ENCODE results near the gene TEC.
"Not testable (repeated sequence)": the region's sequence is repeated elsewhere in the genome, so short reads cannot be mapped to it uniquely, and the experiment has no call there.

TEC gene

DNA sequence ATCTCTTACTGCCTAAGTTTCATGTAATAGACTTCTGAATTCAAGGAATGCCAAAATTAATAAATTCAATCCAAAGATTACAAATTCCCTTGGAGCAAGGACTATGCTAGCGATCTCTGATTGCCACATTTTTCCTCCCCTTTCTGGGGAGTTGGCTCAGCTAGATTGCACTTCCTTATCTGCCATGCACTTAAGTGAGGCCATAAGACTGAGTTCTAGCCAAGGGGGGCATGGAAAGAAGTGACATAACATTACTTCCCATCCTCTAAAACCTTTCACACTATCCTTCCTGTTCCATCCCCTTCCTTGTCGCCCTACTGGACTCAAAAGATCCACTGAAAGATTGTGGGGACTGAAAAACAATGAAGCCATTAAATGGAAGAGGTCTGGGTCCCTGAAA lies 81.8 kb downstream of the TEC start:
- Histone ChIP-seq H3K36me3 (ENCODE audit: insufficient read depth, low read length) (peaks cover 37% of the 10 kb centered on the region; the same call in 1 of the 2 replicates), H3K4me2 (ENCODE audit: low read depth, low read length, poor library complexity, severe bottlenecking) (no peak overlapping the region), H2AFZ (ENCODE audit: low read length) (no peak overlapping the region), H3K9me3 (ENCODE audit: insufficient read depth, low read depth, low read length) (no peaks in the 10 kb centered on the region), H3K27me3 (ENCODE audit: insufficient read depth, low read length, poor library complexity, severe bottlenecking) (no peaks in the 10 kb centered on the region), H3K4me3 (ENCODE audit: low read length, poor library complexity, severe bottlenecking) (no peak overlapping the region), H3F3A (ENCODE audit: low read depth) (no peaks in the 10 kb centered on the region), H3K79me2 (ENCODE audit: insufficient read depth, low read length) (peaks cover 72% of the 10 kb centered on the region), H3K9me2 (replicated peaks; ENCODE audit: low read depth, low read length) (no peaks in the 10 kb centered on the region), H3K9ac (ENCODE audit: low read depth, low read length, poor library complexity, severe bottlenecking) (no peak overlapping the region), H3K4me1 (ENCODE audit: insufficient read depth, low read length, poor library complexity, severe bottlenecking) (peaks cover 4% of the 10 kb centered on the region), H4K20me1 (ENCODE audit: insufficient read depth, low read length, poor library complexity, severe bottlenecking) (peaks cover 16% of the 10 kb centered on the region)
- TF ChIP-seq EZH2phosphoT487 (IDR thresholded peaks at IDR 0.05; ENCODE audit: borderline replicate concordance): no peak
- TF ChIP-seq, protein P1, sequence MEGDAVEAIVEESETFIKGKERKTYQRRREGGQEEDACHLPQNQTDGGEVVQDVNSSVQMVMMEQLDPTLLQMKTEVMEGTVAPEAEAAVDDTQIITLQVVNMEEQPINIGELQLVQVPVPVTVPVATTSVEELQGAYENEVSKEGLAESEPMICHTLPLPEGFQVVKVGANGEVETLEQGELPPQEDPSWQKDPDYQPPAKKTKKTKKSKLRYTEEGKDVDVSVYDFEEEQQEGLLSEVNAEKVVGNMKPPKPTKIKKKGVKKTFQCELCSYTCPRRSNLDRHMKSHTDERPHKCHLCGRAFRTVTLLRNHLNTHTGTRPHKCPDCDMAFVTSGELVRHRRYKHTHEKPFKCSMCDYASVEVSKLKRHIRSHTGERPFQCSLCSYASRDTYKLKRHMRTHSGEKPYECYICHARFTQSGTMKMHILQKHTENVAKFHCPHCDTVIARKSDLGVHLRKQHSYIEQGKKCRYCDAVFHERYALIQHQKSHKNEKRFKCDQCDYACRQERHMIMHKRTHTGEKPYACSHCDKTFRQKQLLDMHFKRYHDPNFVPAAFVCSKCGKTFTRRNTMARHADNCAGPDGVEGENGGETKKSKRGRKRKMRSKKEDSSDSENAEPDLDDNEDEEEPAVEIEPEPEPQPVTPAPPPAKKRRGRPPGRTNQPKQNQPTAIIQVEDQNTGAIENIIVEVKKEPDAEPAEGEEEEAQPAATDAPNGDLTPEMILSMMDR (conservative IDR thresholded peaks at IDR 0.05; ENCODE audit: low read length): no peak

DNA sequence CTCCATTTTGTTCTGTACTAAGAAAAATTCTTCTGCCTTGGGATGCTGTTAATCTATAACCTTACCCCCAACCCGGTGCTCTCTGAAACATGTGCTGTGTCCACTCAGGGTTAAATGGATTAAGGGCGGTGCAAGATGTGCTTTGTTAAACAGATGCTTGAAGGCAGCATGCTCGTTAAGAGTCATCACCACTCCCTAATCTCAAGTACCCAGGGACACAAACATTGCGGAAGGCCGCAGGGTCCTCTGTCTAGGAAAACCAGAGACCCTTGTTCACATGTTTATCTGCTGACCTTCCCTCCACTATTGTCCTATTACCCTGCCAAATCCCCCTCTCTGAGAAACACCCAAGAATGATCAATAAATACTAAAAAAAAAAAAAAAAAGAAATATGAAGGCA lies 82.6 kb downstream of the TEC start:
- H3K9me3 ChIP-seq (ENCODE audit: insufficient read depth, low read depth, low read length); H3K9ac ChIP-seq (ENCODE audit: low read depth, low read length, poor library complexity, severe bottlenecking); H2AFZ ChIP-seq (ENCODE audit: low read length); H3K9me2 ChIP-seq (replicated peaks; ENCODE audit: low read depth, low read length); H3F3A ChIP-seq (ENCODE audit: low read depth); H3K4me3 ChIP-seq (ENCODE audit: low read length, poor library complexity, severe bottlenecking); H3K4me2 ChIP-seq (ENCODE audit: low read depth, low read length, poor library complexity, severe bottlenecking); H3K4me1 ChIP-seq (ENCODE audit: insufficient read depth, low read length, poor library complexity, severe bottlenecking); H3K27me3 ChIP-seq (ENCODE audit: insufficient read depth, low read length, poor library complexity, severe bottlenecking): not testable (repeated sequence)
- Histone ChIP-seq H4K20me1 (ENCODE audit: insufficient read depth, low read length, poor library complexity, severe bottlenecking) (peaks cover 16% of the 10 kb centered on the region), H3K79me2 (ENCODE audit: insufficient read depth, low read length) (peaks cover 70% of the 10 kb centered on the region), H3K36me3 (ENCODE audit: insufficient read depth, low read length) (peaks cover 38% of the 10 kb centered on the region; the same call in 1 of the 2 replicates)

- not testable (repeated sequence) for H3K9me3 ChIP-seq (ENCODE audit: insufficient read depth, low read depth, low read length); H3K9me2 ChIP-seq (replicated peaks; ENCODE audit: low read depth, low read length); H3K4me2 ChIP-seq (ENCODE audit: low read depth, low read length, poor library complexity, severe bottlenecking); H2AFZ ChIP-seq (ENCODE audit: low read length); H3K4me3 ChIP-seq (ENCODE audit: low read length, poor library complexity, severe bottlenecking); H3K4me1 ChIP-seq (ENCODE audit: insufficient read depth, low read length, poor library complexity, severe bottlenecking); H3K27me3 ChIP-seq (ENCODE audit: insufficient read depth, low read length, poor library complexity, severe bottlenecking); H3K9ac ChIP-seq (ENCODE audit: low read depth, low read length, poor library complexity, severe bottlenecking); H3F3A ChIP-seq (ENCODE audit: low read depth)
- Histone ChIP-seq H3K79me2 (ENCODE audit: insufficient read depth, low read length) (peaks cover 70% of the 10 kb centered on the region), H3K36me3 (ENCODE audit: insufficient read depth, low read length) (peaks cover 35% of the 10 kb centered on the region; the same call in 1 of the 2 replicates), H4K20me1 (ENCODE audit: insufficient read depth, low read length, poor library complexity, severe bottlenecking) (peaks cover 16% of the 10 kb centered on the region)
Measured at GRCh38 chr4:48186394-48186793, 83.2 kb downstream of the TEC start.

- Histone ChIP-seq H3K79me2 (ENCODE audit: insufficient read depth, low read length) (peaks cover 73% of the 10 kb centered on the region), H3K9ac (ENCODE audit: low read depth, low read length, poor library complexity, severe bottlenecking) (no peak overlapping the region), H4K20me1 (ENCODE audit: insufficient read depth, low read length, poor library complexity, severe bottlenecking) (peaks cover 5% of the 10 kb centered on the region), H3K4me2 (ENCODE audit: low read depth, low read length, poor library complexity, severe bottlenecking) (no peak overlapping the region), H3K27me3 (ENCODE audit: insufficient read depth, low read length, poor library complexity, severe bottlenecking) (no peaks in the 10 kb centered on the region), H3K4me3 (ENCODE audit: low read length, poor library complexity, severe bottlenecking) (no peak overlapping the region), H3K9me2 (replicated peaks; ENCODE audit: low read depth, low read length) (no peaks in the 10 kb centered on the region), H2AFZ (ENCODE audit: low read length) (no peak overlapping the region), H3K4me1 (ENCODE audit: insufficient read depth, low read length, poor library complexity, severe bottlenecking) (peaks cover 9% of the 10 kb centered on the region), H3K36me3 (ENCODE audit: insufficient read depth, low read length) (peaks cover 40% of the 10 kb centered on the region; the same call in 1 of the 2 replicates), H3K9me3 (ENCODE audit: insufficient read depth, low read depth, low read length) (no peaks in the 10 kb centered on the region), H3F3A (ENCODE audit: low read depth) (no peaks in the 10 kb centered on the region)
- TF ChIP-seq, protein P1 (conservative IDR thresholded peaks at IDR 0.05; ENCODE audit: low read length): no peak
- TF ChIP-seq EZH2phosphoT487 (IDR thresholded peaks at IDR 0.05; ENCODE audit: borderline replicate concordance): no peak
Measured at GRCh38 chr4:48184882-48185281, 84.8 kb downstream of the TEC start.

Measured in Loucy (cell line).